Measurements from ENCODE around the gene FAM111A. TPM values are rescaled to one million over a fixed set of nuclear protein-coding genes. Genes with fewer than 3 reads are reported as not detected.

FAM111A gene
- total RNA-seq, 1 experiment from 2014 or later: 37.9 TPM

DNA sequence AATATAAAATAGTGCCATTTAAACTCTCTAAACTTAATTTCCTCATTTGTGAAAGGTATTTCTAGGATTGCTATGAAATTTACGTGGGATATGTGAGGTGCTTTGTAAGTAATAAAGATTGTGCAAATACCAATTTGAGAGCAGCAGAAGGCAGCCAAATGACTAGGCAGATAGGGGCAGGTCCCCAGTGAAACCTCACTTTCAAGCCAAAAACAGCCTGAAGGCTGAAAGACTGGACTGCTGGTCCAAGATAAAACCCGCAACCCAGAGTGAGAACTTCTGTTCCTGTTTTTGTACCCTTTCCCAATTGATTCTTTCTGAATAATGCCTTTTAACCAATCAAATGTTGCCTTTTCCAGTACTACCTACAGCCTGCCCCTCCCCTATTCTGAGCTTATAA is 36.5 kb downstream of the FAM111A start:
- H3K4me1 ChIP-seq (ENCODE audit: control insufficient read depth, insufficient read depth, low read length): no peaks in the 10 kb centered on the region
- H3K9me3 ChIP-seq (ENCODE audit: control insufficient read depth, insufficient read depth, low read depth, low read length): no peaks in the 10 kb centered on the region
- peaks cover 4% of the 10 kb centered on the region for H3K27me3 ChIP-seq (ENCODE audit: control insufficient read depth, insufficient read depth, low read length)
- intact Hi-C loops (cut with micrococcal nuclease; ENCODE audit: unreplicated experiment) (no loop called here), in situ Hi-C loops (cut with HindIII; ENCODE audit: low pct_unique_long_range_greater_than_20kb, low sequenced_read_pairs) (no loop called here)
- ATAC-seq: no peak
- no peak for DNase-seq (ENCODE audit: low read depth, low spot score)
- no peak overlapping the region for H3K27ac ChIP-seq (ENCODE audit: low read length)
- no peak overlapping the region for H3K4me3 ChIP-seq (ENCODE audit: low read depth in 2 of 2, low read length in 2 of 2)
- BruUV-seq (replicated peaks): no TSS peak
- ChIA-PET CTCF (no interaction called here), POLR2A (no interaction called here)
- TF ChIP-seq REST (IDR thresholded peaks at IDR 0.05; ENCODE audit: insufficient read depth in 1 of 2, low read depth in 2 of 2, low read length in 1 of 2) (no peak), POLR2AphosphoS5 (IDR thresholded peaks at IDR 0.05; ENCODE audit: low read depth, low read length) (no peak)
- H3K36me3 ChIP-seq (ENCODE audit: control insufficient read depth, insufficient read depth, low read length): no peaks in the 10 kb centered on the region

DNA sequence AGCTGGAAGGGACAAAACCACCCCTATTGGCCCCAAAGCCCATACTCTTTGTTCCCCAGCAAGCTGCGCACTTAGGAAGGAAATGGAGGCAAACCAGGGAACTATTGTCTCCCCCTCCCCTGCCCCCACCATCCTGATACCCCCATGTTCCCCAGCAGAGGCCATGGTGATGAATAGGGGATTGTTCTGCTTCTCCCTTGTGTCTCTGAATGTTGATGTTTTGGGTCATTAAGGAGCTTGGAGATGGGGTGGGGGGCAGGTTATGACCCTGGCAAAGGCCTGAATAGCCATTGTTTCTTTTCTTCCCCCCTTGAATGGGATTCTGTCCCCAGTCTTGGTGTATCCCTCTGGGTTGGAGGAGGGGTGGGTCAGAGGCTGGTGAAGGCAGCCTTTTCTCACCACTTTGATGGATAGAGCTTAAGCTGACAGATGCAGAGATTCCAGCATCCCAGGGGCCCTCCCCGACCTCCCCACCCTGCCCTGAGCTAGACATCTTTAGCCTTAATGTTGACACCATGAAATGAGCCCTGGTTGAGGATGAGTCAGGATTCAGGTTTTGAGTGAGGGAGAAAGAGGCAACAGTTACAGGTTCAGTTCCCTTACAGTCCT is 37.6 kb downstream of the FAM111A start:
- no peak for DNase-seq (ENCODE audit: low read depth, low spot score)
- in situ Hi-C loops (cut with HindIII; ENCODE audit: low pct_unique_long_range_greater_than_20kb, low sequenced_read_pairs): no loop called here
- no peak overlapping the region for H3K4me3 ChIP-seq (ENCODE audit: low read depth in 2 of 2, low read length in 2 of 2)
- no peak for ATAC-seq
- ChIA-PET CTCF (interaction anchor here (0.7 kb wide), 1 partner anchor 16 kb away, joined by 5 read pairs; no protein-coding TSS in a partner anchor), POLR2A (no interaction called here)
- BruUV-seq (replicated peaks): no TSS peak
- peaks cover 4% of the 10 kb centered on the region for H3K27me3 ChIP-seq (ENCODE audit: control insufficient read depth, insufficient read depth, low read length)
- TF ChIP-seq, protein P1, sequence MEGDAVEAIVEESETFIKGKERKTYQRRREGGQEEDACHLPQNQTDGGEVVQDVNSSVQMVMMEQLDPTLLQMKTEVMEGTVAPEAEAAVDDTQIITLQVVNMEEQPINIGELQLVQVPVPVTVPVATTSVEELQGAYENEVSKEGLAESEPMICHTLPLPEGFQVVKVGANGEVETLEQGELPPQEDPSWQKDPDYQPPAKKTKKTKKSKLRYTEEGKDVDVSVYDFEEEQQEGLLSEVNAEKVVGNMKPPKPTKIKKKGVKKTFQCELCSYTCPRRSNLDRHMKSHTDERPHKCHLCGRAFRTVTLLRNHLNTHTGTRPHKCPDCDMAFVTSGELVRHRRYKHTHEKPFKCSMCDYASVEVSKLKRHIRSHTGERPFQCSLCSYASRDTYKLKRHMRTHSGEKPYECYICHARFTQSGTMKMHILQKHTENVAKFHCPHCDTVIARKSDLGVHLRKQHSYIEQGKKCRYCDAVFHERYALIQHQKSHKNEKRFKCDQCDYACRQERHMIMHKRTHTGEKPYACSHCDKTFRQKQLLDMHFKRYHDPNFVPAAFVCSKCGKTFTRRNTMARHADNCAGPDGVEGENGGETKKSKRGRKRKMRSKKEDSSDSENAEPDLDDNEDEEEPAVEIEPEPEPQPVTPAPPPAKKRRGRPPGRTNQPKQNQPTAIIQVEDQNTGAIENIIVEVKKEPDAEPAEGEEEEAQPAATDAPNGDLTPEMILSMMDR (IDR thresholded peaks at IDR 0.05): no peak
- TF ChIP-seq REST (IDR thresholded peaks at IDR 0.05; ENCODE audit: insufficient read depth in 1 of 2, low read depth in 2 of 2, low read length in 1 of 2): no peak
- no peak for TF ChIP-seq SIN3A (IDR thresholded peaks at IDR 0.05; ENCODE audit: borderline replicate concordance, insufficient read depth, low read depth, low read length)
- no peak for TF ChIP-seq POLR2AphosphoS5 (IDR thresholded peaks at IDR 0.05; ENCODE audit: low read depth, low read length)
- TF ChIP-seq TCF7L2 (IDR thresholded peaks at IDR 0.05; ENCODE audit: low read depth, low read length): no peak
- H3K36me3 ChIP-seq (ENCODE audit: control insufficient read depth, insufficient read depth, low read length): no peaks in the 10 kb centered on the region
- H3K9me3 ChIP-seq (ENCODE audit: control insufficient read depth, insufficient read depth, low read depth, low read length): no peaks in the 10 kb centered on the region
- intact Hi-C loops (cut with micrococcal nuclease; ENCODE audit: unreplicated experiment): no loop called here
- H3K4me1 ChIP-seq (ENCODE audit: control insufficient read depth, insufficient read depth, low read length): no peaks in the 10 kb centered on the region
- no peak overlapping the region for H3K27ac ChIP-seq (ENCODE audit: low read length)

Data from Panc1 (cell line).